GM23338 (cell line): ENCODE data around the gene RNF213.
"Not testable (repeated sequence)": the region's sequence is repeated elsewhere in the genome, so short reads cannot be mapped to it uniquely, and the experiment has no call there.

Experiments used
- CREB1 ChIP-seq: fragments of 250-450 bp; sonication (Bioruptor Pico); IDR thresholded peaks from 2 replicates; pipeline ENCODE4 v1.5.0; 2020; ENCODE audit warnings: low read depth, mild to moderate bottlenecking, moderate library complexity
- EZH2 ChIP-seq: fragments of 200-600 bp; sonication (generic); IDR thresholded peaks from one replicate; pipeline ENCODE4 v1.8.0; 2017; ENCODE audit warnings: antibody characterized with exemption, mild to moderate bottlenecking, low read depth; ENCODE audit not compliant: unreplicated experiment
- EZH2phosphoT487 ChIP-seq: fragments of 200-600 bp; sonication (generic); IDR thresholded peaks from one replicate; pipeline ENCODE4 v1.8.1; 2018; ENCODE audit warnings: antibody characterized with exemption; ENCODE audit not compliant: unreplicated experiment
- JUNB ChIP-seq: IDR thresholded peaks from one replicate; pipeline ENCODE4 v1.6.1; 2016; ENCODE audit warnings: antibody characterized with exemption; ENCODE audit not compliant: unreplicated experiment
- POLR2AphosphoS5 ChIP-seq: IDR thresholded peaks from 2 replicates; pipeline ENCODE4 v1.6.1; 2016; ENCODE audit warnings: antibody characterized with exemption, low read depth
- ZNF331 ChIP-seq: fragments of 250-450 bp; sonication (Bioruptor Pico); IDR thresholded peaks from 2 replicates; pipeline ENCODE4 v1.5.0; 2020; ENCODE audit warnings: low read depth, mild to moderate bottlenecking, moderate library complexity
- TF ChIP-seq, protein P1 (sequence below), 2 experiments: fragments of 200-600 bp in 1 of 2; sonication (generic) in 1 of 2; conservative IDR thresholded peaks; 2 replicates each; pipeline versions ENCODE4 v1.5.1 to v1.6.1; 2016 to 2017; ENCODE audit warnings: antibody characterized with exemption in 2 of 2, low read depth in 2 of 2, mild to moderate bottlenecking in 2 of 2, moderate library complexity in 1 of 2
- TF ChIP-seq, protein P2 (sequence below): IDR thresholded peaks from one replicate; pipeline ENCODE4 v1.6.1; 2018; ENCODE audit warnings: antibody characterized with exemption; ENCODE audit not compliant: unreplicated experiment

DNA sequence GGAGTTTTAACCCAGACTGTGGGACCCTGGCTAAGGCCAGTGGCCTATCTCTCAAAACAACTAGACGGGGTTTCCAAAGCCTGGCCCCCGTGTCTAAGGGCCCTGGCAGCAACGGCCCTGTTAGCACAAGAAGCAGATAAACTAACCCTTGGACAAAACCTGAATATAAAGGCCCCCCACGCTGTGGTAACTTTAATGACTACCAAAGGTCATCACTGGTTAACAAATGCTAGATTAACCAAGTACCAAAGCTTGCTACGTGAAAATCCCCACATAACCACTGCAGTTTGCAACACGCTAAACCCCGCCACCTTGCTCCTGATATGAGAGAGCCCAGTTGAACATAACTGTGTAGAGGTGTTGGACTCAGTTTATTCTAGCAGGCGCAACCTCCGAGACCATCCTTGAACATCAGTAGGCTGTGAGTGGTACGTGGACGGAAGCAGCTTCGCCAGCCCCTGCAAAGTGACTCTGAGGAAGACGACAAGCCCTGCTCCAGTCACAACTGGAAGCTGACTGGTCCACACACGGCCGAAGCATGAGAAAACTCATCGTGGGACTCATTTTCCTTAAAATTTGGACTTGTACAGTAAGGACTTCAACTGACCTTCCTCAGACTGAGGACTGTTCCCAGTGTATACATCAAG is 149.9 kb downstream of the RNF213 start:
- not testable (repeated sequence) for TF ChIP-seq EZH2; JUNB; CREB1 (CRISPR knock-in tag); ZNF331; POLR2AphosphoS5; EZH2phosphoT487
- TF ChIP-seq, protein P1, sequence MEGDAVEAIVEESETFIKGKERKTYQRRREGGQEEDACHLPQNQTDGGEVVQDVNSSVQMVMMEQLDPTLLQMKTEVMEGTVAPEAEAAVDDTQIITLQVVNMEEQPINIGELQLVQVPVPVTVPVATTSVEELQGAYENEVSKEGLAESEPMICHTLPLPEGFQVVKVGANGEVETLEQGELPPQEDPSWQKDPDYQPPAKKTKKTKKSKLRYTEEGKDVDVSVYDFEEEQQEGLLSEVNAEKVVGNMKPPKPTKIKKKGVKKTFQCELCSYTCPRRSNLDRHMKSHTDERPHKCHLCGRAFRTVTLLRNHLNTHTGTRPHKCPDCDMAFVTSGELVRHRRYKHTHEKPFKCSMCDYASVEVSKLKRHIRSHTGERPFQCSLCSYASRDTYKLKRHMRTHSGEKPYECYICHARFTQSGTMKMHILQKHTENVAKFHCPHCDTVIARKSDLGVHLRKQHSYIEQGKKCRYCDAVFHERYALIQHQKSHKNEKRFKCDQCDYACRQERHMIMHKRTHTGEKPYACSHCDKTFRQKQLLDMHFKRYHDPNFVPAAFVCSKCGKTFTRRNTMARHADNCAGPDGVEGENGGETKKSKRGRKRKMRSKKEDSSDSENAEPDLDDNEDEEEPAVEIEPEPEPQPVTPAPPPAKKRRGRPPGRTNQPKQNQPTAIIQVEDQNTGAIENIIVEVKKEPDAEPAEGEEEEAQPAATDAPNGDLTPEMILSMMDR (conservative IDR thresholded peaks at IDR 0.05; ENCODE audit: low read depth in 2 of 2), result not testable (repeated sequence)
- TF ChIP-seq, protein P2, sequence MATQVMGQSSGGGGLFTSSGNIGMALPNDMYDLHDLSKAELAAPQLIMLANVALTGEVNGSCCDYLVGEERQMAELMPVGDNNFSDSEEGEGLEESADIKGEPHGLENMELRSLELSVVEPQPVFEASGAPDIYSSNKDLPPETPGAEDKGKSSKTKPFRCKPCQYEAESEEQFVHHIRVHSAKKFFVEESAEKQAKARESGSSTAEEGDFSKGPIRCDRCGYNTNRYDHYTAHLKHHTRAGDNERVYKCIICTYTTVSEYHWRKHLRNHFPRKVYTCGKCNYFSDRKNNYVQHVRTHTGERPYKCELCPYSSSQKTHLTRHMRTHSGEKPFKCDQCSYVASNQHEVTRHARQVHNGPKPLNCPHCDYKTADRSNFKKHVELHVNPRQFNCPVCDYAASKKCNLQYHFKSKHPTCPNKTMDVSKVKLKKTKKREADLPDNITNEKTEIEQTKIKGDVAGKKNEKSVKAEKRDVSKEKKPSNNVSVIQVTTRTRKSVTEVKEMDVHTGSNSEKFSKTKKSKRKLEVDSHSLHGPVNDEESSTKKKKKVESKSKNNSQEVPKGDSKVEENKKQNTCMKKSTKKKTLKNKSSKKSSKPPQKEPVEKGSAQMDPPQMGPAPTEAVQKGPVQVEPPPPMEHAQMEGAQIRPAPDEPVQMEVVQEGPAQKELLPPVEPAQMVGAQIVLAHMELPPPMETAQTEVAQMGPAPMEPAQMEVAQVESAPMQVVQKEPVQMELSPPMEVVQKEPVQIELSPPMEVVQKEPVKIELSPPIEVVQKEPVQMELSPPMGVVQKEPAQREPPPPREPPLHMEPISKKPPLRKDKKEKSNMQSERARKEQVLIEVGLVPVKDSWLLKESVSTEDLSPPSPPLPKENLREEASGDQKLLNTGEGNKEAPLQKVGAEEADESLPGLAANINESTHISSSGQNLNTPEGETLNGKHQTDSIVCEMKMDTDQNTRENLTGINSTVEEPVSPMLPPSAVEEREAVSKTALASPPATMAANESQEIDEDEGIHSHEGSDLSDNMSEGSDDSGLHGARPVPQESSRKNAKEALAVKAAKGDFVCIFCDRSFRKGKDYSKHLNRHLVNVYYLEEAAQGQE, result not testable (repeated sequence)
